ENCODE results near the gene EXO1.

The EXO1 gene

DNA sequence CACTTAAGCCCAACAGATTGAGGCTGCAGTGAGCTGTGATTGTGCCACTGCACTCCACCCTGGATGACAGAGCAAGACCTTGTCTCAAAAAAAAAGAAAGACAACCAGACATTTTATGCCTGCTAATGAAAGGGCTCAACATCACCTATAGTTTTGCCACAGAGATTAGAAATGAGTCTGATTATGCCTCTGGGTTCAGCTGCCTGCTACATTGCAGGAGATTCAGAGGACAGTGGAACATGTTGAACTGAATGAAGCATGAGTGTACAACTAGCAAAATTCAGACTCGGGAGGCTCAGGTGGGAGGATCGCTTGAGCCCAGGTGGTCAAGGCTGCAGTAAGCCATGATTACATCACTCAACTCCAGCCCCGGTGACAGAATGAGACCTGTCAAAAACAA lies 46.0 kb downstream of the EXO1 start:
- no peak for DNase-seq (ENCODE audit: low spot score)

DNA sequence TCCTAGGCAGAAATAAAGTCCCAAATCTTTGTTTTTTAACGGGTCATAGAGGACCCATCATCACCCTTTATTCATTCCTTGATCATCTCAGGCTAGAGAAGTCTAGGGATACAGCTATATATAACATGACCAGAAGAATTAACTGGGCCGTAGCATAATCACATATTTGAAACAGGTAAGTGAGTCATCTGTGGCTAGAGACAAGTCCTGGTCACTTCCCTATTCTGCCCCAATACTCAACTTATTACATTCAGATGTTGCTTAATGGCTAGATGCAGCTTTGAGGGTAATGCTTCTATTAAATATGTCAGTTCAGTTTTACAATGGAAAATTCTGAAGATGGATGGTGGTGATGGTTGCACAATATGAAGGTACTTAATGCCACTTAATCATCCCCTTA lies 47.0 kb downstream of the EXO1 start:
- DNase-seq (ENCODE audit: low spot score): no peak

DNA sequence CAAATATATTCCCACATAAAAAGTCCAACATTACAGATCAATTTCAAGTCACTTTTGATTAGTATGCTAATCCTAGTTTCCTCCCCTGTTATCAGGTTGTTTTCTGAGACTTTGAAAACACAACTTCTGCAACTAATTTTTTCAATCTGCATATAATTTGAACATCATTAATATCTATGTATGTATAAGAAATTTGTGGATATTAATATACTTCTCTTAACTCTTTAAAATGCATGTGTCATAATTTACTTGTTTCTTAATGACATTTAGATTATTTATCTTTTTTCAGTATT lies 48.6 kb downstream of the EXO1 start:
- DNase-seq (ENCODE audit: low spot score): no peak

DNA sequence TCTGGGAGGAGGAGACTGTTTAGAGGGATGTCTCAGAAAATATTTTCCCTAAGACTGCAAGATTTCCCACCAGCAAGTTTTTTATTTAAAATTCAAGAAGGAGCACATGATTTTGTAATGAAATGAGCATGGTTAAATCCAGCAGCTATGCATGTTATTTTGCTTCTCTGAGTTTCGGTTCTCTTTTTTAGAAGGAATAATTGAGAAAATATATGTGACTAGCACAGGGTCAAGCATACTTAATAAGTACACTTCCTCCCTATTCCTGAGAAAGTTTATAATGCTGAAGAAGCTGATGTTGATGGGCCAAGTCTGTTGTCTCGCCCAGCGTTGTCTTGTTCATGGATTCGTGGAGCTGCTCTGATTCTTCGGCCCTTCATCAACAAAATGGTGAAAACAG lies 51.2 kb downstream of the EXO1 start:
- no peak for DNase-seq (ENCODE audit: low spot score)

DNA sequence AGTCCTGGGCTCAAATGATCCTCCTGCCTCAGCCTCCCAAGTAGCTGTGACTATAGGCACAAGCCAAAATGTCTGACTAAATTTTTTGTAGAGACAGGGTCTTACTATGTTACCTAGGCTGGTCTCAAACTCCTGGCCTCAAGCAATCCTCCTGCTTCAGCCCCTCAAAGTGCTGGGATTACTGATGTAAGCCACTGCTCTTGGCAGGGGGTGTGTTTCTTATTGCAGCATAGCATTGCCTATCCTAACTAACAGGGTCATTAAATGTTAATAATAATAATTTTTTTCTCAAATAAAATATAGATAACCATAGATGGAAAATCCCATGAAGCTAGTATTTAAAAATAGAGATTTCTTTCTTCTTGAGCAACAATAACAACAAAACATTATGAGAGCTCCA lies 52.4 kb downstream of the EXO1 start:
- DNase-seq (ENCODE audit: low spot score): no peak

DNA sequence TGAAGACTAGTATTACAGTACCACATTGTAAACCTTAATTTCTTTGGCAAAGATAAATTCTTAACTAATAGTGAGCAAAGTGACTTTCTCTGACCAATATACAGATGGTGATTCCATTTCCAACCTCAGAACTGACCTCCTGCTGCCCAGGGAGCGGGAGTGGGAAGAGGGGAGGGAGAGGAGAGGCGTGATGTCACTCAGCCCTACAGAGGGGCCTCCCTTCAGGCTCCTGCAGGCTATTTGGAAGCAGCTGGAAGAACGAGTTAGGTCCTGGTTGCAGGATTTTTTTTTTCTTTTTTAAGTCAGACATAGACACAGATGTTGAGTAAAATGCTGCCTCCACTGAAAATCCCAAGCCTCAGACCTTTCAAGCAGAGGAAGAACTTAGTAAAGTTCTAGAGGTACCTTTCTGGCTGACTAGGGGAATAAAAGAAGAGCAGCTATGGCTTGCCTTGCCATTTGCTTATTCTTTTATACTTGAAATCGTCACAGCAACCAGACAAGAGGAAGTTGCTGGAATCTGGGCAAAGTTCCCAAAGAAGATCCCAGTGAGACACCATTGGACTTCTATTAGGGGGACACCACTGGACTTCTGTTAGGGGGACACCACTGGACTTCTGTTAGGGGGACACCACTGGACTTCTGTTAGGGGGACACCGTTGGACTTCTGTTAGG lies 54.5 kb downstream of the EXO1 start:
- no peak for DNase-seq (ENCODE audit: low spot score)

DNA sequence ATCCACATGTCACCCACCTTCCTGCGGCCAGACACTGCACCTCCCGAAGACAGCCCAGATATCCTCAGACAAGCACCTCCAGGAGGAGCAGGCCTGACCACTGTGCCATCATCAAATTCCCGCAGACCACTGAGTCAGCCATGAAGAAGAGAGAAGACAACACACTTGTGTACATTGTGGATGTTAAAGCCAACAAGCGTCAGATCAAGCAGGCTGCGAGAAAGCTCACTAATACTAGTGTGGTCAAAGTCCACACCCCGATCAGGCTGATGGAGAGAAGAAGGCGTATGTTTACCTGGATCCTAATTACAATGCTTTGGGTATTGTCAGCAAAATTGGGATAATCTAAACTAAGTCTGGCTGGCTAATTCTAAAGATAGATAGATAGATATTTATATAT lies 68.2 kb downstream of the EXO1 start:
- DNase-seq (ENCODE audit: low spot score): no peak

DNA sequence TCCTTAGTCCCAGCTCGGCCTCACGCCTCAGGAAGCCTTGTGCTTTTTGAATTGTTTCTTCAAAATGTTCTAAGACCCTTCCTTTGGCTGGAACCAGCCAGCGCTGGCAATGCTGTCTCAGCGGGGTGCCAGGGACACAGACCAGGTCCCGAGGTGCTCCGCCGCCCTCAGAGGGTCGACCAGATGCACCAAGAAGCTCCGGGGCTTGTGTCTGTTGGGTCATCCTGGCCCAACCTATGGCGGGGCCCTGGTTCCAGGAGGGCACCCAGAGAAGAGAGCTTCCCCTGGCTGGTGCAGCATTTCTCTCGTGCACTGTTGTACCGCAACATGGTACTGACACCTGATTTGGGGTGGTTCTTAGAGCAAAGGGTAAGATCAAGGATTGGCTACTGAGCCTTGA lies 69.5 kb downstream of the EXO1 start:
- no peak for DNase-seq (ENCODE audit: low spot score)

DNA sequence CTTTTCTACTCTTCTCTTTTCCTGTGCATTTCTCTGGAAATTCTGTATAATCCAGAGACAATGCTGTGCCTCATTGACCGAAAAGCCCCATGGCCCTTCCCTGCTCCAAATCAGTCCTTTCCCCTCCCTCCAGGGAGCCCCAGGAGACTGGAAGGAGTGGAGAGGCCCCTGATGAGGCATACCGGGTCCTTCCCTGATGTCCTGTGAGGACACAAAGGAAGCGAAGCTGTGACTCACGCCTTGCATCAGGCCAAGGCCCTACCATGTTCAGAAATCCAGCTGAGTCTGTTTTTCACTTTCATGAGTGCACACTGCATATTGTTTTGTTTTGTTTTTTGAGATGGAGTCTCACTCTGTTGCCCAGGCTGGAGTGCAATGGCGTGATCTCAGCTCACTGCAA lies 70.9 kb downstream of the EXO1 start:
- DNase-seq (ENCODE audit: low spot score): no peak

DNA sequence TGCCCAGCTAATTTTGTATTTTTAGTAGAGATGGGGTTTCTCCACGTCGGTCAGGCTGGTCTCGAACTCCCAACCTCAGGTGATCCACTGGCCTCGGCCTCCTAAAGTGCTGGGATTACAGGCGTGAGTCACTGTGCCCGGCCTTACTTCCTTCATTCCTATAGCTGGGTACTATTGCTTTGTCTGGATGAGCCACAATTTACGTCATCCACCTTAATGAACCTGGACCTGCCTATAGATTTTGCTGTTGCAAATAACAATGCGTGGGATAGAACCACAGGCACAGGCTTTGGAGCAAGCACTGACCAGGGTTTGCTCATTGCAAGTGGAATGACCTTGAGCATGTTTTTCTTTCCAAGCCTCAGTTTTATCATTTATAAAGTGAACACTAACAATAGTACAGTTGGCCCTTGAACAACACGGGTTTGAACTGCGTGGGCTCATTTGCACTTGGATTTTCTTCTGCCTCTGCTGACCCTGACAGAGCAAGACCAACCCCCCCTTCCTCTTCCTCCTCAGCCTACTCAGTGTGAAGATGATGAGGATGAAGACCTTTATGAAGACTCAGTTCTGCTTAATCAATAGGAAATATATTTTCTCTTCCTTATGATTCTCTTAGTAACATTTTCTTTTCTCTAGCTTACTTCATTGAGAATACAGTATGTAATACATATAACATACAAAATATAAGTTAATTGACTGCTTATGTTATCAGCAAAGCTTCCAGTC lies 76.2 kb downstream of the EXO1 start:
- no peak for DNase-seq (ENCODE audit: low spot score)

DNA sequence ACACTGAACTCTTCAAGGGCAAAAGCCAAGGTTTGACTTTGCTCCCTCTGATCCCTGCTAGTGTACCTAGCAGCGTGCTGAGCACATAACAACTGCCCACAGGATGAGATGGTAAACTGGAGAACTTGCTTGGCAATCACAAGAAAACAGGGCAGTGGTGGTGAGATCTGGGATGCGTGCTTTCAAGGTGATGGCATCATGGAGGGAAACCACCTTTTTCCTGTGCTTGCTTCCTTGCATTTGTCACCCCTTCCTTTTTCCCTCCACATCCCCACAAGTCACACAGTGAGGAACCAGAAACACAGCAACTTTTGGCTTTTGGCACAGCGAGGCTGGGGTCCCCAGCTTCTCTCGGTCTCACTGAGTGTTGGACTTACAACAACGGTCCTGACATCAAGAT lies 78.1 kb downstream of the EXO1 start:
- DNase-seq (ENCODE audit: low spot score): no peak

DNA sequence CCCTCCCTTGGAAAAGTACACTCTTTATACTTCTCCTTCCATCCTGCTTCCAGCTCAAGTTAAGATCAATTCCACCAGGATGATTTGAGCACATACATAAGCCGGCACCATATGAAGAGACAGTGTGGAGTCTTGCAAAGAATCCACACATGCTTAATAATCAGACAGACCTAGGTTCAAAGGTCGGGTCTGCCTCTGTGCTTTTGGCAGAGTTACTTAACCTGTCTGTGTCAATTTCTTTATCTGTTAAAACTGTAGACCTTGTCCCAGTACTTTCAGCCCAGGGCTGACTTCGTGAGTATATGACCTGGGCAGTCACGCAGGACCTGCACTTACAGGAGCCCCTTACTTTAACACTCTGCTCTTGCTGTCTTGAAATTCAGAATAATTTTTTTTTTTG lies 79.3 kb downstream of the EXO1 start:
- DNase-seq (ENCODE audit: low spot score): no peak

DNA sequence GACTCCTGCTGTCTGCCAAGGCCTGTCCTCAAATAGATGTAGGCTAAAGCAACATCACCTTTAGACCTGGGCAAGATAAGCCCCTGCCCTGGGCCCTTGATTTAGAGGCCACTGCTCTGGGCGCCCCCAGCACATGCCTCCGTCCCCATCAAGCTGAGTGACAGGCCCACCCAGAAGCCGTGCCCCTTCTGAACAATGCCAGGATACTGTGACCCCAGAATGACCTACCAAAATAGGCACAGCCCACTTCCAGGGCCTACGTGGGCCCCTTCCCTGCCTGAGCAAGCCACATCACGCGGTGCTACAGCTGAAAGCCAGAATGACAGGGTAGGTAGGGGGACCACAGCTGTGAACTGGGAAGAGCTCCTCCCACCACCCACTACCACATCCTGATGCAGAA lies 84.8 kb downstream of the EXO1 start:
- DNase-seq (ENCODE audit: low spot score): no peak

DNA sequence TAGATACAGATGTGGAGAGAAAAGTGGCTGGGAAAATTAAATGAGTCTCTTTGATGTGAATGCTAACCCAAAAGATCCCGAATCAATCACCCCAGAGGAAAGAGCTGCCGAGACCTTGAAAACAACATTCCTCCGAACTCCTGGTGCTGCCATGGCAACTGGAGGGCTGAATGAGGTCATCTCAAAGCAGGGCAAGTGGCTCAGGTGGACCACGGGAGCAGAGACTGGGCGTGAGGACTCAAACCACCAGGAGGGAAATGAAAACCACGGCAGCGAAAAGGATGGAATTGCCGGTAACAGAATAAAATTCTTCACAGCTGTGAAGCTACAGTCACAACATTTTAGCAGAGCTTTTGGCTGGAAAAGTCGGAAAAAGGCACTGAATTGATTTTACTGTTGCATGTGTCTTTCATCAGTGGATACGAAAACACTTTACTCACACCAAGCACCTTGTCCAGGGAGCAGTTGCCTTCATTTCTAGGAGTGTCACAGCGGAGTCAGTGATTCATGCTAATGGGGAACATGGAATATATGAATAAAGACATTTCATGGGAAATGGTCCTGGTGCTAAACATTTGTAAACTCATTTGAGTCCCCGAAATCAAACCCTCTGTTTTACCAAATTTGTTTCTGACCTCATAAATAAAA lies 86.3 kb downstream of the EXO1 start:
- no peak for DNase-seq (ENCODE audit: low spot score)

DNA sequence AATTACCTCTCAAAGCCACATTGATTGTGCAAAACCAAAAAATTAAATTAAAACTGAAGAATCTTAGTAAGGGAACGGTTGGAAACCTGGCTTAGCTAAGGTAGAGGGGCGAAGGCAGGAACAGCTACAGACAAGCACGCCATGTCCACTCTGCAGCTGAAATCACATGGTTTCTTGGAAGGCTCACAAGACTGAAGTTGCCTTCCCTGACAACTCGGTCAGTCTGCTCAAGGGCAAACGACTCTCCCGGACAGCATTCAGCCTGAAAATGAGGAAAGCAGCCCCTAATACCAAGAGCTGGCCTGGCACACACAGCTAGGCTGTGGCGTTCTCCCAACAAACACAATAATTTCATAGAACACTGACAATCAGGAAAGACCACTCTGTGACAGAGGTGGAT lies 86.9 kb downstream of the EXO1 start:
- DNase-seq (ENCODE audit: low spot score): no peak
